PC-3 (cell line): ENCODE data around the gene CCDC154.

Experiments
- EZH2 ChIP-seq: fragments of 300-600 bp; sonication (generic); IDR thresholded peaks from one replicate; pipeline ENCODE4 v1.6.1; 2017; ENCODE audit warnings: antibody characterized with exemption, mild to moderate bottlenecking, low read length; ENCODE audit not compliant: unreplicated experiment
- EZH2phosphoT487 ChIP-seq: fragments of 300-600 bp; sonication (generic); IDR thresholded peaks from 2 replicates; pipeline ENCODE4 v1.6.1; 2018; ENCODE audit warnings: mild to moderate bottlenecking, antibody characterized with exemption, low read length, borderline replicate concordance
- TF ChIP-seq, protein P1 (sequence below): fragments of 300-600 bp; sonication (generic); conservative IDR thresholded peaks from 2 replicates; pipeline ENCODE4 v1.5.1; 2017; ENCODE audit warnings: antibody characterized with exemption, low read depth, mild to moderate bottlenecking, low read length

DNA sequence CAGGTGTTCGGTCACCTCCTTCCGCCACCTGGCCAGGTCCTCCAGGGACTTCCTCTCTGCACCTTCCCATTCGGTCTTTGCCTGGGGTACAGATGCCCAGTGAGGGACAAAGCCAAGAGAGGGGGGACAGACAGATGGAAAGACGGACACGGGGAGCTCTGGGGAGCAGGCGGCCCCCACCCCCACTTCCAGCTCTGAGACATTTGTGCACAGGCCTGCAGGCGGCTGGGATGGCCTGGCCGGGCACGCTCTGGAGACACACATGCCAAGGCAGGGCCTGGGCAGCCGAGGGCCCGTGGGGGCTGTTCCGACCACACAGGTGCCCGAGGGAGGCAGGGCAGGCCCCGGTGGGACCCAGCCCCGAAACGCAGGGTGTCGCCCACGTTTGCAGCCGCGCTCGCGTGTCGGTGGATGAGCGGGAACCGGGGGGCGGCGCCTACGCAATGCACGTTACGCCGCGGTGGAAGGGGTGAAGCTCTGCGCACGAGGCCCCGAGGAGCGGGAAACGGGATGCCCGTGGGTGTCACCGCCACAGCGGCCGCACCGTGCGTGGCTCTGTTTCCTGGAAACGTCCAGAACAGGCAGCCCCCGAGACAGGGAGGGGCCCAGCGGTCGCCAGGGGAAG lies 7.5 kb downstream of the CCDC154 start:
- no peak for TF ChIP-seq EZH2
- TF ChIP-seq, protein P1, sequence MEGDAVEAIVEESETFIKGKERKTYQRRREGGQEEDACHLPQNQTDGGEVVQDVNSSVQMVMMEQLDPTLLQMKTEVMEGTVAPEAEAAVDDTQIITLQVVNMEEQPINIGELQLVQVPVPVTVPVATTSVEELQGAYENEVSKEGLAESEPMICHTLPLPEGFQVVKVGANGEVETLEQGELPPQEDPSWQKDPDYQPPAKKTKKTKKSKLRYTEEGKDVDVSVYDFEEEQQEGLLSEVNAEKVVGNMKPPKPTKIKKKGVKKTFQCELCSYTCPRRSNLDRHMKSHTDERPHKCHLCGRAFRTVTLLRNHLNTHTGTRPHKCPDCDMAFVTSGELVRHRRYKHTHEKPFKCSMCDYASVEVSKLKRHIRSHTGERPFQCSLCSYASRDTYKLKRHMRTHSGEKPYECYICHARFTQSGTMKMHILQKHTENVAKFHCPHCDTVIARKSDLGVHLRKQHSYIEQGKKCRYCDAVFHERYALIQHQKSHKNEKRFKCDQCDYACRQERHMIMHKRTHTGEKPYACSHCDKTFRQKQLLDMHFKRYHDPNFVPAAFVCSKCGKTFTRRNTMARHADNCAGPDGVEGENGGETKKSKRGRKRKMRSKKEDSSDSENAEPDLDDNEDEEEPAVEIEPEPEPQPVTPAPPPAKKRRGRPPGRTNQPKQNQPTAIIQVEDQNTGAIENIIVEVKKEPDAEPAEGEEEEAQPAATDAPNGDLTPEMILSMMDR = no peak
- no peak for TF ChIP-seq EZH2phosphoT487
